NAMALWA (cell line): Measurements from ENCODE around the gene NEAT1.
A peak's percentile ranks its signal among the peaks of the same experiment; 100 is the strongest.

ENCODE experiments used
- DNase-seq: peaks from one replicate; pipeline ENCODE4 v3.0.0-alpha.2; 2015; ENCODE audit warnings: low spot score

NEAT1 gene

GRCh38 chr11:65389294-65389980 is 33.2 kb upstream of the NEAT1 start:
- DNase-seq, result no peak

- no peak for DNase-seq
These were observed 32.3 kb upstream of the NEAT1 start for GRCh38 chr11:65390099-65390941.

DNA sequence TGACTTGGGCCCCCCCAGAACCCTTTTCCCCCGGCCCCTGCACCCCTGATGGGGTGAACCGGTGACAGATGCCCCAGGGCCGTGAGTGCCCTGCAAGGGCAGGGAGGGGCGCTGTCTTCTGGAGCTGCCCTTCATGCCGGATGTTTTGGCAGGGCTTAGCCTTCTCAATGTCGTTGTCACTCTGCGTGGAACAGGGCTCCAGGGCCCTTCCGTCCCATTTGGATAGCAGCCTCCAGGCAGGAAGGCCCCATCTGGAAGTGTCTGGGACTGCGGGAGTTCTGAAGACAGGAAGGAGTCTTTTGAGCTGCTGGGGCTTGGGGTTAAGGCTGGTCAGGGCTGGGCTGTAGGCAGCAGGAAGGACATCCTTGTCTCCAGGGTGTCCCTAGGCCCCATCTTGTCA is 31.6 kb upstream of the NEAT1 start:
- DNase-seq, result no peak

DNA sequence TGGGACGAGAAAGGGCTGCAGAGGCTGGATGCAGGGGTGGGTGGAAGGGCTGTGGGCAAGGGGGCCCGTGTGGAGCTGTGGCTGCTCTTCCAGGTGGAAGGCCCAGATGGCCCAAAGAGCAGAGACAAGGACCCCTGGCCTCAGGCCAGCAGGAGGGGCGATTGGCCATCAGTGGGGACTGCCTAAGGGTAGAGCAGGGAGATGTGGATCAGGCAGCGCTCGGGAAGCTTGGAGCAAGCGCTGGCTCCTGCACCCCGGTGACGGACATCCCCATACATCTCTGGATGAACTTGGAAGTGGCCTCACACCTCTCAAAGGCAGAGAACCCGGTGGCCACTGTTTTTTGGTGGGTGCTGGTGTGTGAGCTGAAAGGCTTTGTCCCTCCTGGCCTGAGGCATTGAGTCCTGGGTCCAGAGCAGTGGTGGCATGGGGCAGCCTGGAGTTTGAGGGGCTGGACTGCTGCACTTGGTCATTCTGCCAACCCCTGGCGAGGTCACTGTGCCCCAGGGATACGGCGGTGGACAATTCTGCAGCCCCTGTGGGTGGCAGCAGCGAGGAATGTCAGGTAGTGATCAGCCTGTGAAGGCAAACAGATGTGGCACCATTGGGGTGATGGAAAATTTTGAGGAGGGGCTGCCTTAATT is 30.3 kb upstream of the NEAT1 start:
- no peak for DNase-seq

- DNase-seq, result no peak
These were observed 29.7 kb upstream of the NEAT1 start for GRCh38 chr11:65392899-65393298.

DNA sequence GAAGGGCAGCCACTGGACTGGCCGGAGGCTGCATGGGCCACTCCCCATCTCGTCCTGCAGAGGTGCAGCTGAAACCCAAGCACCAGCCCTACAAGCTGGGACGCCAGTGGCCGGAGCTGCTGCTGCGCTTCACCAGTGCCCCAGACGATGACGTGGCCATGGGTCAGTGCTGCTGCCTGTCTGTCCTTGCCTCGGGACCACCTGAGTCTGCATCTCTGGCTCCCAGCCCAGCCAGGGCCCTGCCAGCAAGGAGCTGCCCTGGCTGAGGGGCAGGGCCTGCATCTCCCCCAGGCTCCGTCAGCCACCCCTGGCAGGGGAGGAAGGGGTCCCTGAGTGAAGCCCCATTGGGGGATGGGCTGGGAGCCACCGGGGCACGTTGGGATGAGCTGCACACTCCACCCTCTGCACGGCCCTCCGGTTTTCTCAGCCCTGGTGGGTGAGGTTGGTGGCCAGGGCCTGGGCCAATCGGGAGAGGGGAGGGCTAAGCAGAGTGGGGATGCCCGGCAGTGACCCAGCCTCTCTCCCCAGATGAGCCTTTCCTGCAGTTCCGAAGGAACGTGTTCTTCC is 29.0 kb upstream of the NEAT1 start:
- no peak for DNase-seq

DNA sequence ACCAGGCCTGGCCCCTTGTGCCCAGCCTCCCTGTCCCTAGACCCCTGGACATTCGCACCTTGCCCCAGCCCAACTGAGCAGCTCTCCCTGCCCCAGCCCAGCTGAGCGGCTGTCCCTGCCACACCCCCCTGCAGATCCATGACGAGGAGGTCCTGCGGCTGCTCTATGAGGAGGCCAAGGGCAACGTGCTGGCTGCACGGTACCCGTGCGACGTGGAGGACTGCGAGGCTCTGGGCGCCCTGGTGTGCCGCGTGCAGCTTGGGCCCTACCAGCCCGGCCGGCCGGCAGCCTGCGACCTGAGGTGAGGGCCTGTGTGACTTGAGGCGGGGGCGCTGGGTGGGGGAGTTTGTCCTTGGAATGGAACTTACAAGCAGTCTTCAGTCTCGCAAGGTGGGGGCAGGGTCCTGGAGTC is 28.5 kb upstream of the NEAT1 start:
- DNase-seq, result no peak

DNA sequence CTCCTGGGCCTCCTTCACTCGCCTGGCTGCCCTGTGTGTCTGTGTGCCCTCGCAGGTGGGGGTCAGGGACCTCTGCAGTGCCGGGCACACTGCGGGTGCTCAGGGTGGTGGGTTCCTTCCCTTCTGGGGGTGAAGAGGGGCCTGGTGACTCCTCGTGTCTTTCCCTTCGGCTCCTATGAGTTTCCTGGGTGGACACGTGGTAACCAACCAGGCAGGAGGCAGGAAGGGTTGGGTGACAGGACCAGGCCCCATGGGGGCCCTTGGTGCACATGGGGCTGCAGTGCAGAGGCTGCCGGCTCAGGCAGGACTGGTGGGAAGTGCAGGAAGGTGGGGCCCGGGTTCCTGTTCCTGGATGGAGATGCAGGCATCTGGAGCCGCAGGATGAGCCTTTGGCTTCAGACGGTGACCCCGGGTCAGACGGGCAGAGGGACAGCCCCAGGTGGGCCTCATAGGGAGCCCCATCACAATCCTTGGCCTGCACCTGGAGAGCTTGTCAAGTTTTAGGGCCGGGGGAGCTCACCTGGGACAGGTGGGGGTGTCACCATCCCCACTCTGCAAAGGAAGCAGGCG is 26.6 kb upstream of the NEAT1 start:
- DNase-seq, result no peak

DNA sequence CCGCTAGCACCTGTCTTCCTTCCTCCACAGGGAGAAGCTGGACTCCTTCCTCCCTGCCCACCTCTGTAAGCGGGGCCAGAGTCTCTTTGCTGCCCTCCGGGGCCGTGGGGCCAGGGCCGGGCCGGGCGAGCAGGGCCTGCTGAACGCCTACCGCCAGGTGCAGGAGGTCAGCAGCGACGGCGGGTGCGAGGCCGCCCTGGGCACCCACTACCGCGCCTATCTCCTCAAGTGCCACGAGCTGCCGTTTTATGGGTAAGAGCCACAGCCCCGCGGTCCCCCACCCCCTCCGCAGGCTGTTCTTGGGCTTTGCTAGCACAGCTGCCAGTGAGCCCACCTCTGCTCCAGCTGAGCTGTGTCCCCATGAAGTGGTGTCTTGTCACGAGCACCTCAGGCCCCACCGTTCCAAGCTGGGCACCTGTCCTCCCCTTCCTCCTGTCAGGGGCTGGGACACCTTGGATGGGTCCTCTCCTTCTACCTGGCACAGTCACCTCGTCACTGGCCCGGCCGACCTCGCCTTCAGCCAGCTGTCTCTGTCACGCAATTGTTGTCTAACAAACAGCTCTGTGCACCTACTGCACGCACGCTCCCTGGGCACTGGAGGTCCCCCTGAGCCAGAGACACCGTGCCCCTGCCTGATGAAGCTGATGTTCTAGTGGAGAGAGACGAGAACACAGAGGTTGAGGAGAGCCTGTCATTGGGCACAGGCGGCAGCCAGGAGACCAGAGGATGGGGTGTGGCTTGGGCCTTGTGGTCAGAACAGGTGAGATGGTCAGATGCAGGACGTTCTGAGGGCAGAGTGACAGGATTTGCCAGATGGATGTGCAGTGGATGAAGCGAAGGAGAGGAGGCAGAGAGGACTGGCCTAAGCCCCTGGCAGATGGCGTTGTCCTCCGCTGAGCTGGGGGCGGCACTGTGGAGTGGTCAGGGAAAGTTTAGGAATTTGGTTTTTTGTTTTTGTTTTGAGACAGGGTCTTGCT is 25.5 kb upstream of the NEAT1 start:
- DNase-seq, result no peak

DNA sequence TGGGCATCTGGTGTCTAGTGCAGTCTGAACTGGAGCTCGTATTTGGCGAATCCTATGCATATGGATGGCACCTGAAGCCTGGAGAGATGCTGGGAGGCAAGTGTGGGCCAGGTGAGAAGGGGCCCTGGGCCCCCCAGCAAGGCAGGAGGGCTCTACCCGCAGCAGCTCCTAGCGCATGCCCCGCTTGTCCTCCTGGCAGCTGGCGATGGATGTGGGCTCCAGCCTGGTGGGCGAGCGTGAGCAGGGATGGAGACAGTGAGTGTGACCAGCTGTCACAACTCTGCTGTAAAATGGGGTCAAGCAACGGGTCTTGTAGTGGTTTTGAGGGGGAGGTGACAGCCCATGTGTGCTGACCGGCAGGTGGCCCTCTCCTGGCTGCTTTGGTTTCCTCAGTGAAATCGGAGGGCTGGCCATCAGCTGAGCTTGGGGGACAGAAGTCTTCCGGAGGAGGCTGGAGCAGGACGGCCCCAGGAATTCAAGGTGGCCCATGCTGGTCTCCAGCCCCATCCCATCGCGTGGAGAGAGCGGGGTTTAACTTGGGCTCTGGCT is 24.2 kb upstream of the NEAT1 start:
- DNase-seq, result no peak

DNA sequence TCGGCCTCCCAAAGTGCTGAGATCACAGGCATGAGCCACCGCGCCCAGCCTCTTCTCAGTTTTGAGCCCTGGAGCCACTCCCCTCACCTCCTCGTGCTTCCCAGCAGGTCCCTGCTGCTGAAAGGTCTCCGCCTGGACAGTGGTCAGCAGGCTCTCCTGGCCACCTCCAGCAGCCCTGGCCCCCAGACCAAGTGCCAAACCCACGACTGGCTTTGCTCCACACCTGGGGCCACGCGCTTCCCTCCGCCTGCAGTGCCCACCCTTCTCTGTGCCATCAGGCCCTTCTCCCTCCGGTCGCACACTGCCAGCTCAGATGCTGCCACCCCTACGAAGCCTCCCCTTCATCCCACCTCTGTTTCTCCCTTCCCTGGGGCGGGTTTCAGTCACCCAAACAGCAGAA is 23.3 kb upstream of the NEAT1 start:
- DNase-seq, result no peak

- no peak for DNase-seq
These were observed 22.8 kb upstream of the NEAT1 start for GRCh38 chr11:65399845-65400244.

DNA sequence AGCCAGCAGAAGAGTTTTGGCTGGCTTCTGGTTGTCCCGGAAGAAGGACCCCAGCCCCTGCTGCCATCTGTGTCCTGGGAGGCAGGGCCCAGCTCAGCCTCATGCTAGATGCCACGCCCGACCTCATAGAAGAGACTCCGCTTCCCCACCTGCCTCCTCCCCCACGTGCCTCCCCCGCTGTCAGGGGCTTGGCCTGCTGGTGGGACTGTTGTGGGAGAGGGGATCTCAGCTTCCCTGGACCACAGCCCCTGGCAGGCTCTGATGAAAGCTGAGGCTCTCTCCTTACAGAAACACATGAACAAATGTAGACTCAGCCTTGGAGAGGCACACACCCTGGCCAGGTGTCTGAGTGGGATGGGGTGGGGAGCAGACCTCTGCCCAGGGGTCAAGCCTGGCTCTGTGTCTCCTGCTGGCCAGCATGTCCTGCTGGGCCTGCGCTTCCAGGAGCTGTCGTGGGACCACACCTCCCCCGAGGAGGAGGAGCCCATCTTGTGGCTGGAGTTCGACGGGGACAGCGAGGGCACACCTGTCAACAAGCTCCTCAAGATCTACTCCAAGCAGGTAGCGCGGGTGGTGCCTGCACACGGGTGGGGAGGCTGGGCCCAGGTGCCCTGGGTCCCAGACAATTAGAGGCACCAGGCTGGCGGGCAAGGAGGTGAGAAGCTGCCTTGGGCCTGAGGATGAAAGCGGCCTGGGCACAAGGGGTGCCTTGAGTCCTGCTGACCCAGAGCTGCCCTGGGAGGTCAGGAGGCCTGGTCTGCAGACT is 22.1 kb upstream of the NEAT1 start:
- DNase-seq, result no peak

DNA sequence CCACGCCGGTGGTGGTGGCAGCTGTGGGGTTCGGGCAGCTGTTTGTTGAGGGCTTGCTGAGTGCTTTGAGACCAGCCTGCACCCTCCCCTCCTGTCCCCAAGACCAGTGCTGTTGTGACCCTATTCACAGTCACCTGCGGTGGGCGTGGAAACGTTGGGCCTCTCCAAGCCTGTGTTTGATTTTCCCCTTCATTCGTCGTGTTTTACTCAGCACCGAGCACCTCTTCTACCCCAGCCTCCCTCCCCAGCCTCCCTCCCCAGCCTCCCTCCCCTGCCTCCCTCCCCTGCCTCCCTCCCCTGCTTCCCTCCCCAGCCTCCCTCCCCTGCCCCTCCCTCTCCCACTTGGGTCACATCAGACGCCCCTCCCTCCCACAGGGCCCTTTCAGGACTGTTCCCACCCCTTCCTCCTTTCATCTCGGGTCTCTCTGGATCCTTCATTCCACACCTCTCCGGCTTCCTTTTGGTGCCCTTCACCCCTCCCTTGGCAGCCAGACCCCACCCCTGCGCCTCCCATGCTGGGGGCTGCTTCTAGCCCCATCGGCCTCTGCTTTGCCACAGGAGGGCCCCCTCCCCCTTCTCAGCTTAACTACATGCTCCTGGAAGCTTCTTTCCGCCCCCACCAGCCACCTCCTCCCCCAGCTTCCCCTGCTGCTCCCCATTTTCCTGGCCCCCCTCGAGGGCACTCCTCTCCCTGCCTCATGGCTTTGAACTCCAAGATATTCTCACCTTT is 21.4 kb upstream of the NEAT1 start:
- DNase-seq, result no peak

GRCh38 chr11:65401803-65402248 is 20.8 kb upstream of the NEAT1 start:
- no peak for DNase-seq

GRCh38 chr11:65402790-65403189 is 19.8 kb upstream of the NEAT1 start:
- no peak for DNase-seq

DNA sequence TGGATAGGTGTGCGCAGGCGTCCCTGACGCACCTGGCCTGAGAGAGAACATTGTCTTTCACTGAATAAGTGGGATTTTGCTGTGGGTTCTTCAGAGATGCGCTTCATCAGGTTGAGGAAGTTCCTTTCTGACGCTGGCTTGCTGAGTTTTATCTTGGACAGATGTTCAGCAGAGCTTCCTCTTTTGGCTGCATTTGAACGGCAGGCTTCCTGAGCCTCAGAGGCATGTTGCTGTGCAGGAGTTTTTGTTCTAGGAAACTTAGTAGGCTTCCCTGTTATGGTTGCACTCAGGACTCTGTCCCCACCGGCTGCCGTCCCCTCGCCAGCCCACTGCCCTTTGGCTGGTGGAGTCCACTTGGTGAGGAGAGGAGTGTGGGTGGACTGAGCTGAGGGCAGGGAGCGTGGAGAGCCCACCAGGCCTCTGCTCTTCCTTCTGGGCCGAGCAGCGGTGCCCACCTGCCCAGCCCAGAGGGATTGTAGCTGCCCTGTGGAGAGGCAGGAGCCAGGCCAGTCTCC is 18.9 kb upstream of the NEAT1 start:
- peak; percentile 94 for DNase-seq

DNA sequence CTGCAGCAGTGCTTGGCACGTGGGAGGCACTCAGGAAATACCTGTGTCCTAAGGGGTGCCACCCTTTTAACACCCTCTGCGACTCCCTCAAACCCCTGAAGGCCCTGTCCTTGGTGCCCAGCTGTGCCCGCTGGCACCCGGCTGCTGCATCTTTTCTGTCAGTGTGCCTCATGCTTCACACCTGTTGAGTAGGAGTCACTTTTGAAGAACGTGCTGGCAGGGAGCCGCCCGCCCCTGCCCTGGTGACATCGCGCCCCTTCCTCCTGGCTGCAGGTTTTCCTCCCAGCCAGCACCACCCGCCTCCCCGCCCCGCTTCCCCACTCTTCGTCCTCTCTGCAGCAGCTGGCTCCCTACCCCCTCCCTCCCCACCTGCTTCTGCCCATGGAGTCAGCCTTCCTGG is 18.4 kb upstream of the NEAT1 start:
- DNase-seq, result peak; percentile 53
